ENCODE results near the gene VWF.

DNA sequence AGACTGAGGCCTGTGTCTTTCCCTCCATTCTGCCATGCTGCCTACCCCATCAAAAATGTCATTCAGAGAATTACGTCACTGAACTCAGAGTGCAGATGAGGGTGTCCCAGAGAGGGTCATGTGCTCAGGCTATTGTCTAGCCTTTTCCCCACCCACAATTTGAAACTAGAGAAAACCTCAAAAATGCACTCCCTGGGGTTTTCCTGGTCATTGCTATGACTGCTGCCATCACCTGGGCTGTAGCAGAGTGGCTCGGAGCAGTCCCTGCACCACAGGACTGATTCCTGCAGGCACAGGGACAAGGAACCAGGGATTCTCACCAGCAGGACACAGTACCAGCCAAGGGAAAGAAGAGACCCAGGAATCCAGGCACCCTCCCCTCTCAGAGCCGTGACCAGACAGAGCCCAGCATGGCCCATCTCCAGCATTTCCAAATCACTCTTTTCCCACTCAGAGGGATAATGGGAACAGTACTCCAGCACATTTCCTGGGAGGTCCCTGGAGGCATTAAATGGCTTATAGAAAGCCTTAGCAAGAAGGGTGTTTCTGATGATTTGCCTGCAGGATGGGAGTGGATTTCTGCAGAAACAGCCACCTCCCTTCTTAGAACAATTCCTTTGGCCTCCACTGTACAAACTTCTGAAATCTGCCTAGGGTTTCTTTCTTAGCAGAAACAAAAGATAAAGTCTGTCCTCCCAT lies 45.9 kb downstream of the VWF start:
- TF ChIP-seq TBL1XR1 (IDR thresholded peaks at IDR 0.05; ENCODE audit: low read depth, low read length) (no peak), FOXM1 (IDR thresholded peaks at IDR 0.05; ENCODE audit: low read depth, low read length) (no peak)
- TF ChIP-seq, protein P1, sequence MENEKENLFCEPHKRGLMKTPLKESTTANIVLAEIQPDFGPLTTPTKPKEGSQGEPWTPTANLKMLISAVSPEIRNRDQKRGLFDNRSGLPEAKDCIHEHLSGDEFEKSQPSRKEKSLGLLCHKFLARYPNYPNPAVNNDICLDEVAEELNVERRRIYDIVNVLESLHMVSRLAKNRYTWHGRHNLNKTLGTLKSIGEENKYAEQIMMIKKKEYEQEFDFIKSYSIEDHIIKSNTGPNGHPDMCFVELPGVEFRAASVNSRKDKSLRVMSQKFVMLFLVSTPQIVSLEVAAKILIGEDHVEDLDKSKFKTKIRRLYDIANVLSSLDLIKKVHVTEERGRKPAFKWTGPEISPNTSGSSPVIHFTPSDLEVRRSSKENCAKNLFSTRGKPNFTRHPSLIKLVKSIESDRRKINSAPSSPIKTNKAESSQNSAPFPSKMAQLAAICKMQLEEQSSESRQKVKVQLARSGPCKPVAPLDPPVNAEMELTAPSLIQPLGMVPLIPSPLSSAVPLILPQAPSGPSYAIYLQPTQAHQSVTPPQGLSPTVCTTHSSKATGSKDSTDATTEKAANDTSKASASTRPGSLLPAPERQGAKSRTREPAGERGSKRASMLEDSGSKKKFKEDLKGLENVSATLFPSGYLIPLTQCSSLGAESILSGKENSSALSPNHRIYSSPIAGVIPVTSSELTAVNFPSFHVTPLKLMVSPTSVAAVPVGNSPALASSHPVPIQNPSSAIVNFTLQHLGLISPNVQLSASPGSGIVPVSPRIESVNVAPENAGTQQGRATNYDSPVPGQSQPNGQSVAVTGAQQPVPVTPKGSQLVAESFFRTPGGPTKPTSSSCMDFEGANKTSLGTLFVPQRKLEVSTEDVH (IDR thresholded peaks at IDR 0.05; ENCODE audit: low read depth, partially characterized antibody), result no peak
- TF ChIP-seq, protein P2, sequence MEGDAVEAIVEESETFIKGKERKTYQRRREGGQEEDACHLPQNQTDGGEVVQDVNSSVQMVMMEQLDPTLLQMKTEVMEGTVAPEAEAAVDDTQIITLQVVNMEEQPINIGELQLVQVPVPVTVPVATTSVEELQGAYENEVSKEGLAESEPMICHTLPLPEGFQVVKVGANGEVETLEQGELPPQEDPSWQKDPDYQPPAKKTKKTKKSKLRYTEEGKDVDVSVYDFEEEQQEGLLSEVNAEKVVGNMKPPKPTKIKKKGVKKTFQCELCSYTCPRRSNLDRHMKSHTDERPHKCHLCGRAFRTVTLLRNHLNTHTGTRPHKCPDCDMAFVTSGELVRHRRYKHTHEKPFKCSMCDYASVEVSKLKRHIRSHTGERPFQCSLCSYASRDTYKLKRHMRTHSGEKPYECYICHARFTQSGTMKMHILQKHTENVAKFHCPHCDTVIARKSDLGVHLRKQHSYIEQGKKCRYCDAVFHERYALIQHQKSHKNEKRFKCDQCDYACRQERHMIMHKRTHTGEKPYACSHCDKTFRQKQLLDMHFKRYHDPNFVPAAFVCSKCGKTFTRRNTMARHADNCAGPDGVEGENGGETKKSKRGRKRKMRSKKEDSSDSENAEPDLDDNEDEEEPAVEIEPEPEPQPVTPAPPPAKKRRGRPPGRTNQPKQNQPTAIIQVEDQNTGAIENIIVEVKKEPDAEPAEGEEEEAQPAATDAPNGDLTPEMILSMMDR (IDR thresholded peaks at IDR 0.05 in 2 of 3, conservative IDR thresholded peaks at IDR 0.05 in 1 of 3; ENCODE audit: control insufficient read depth in 2 of 3, extremely low read depth in 1 of 3, insufficient read depth in 1 of 3, low read depth in 3 of 3, low read length in 3 of 3), result no peak
- TF ChIP-seq, protein P3, sequence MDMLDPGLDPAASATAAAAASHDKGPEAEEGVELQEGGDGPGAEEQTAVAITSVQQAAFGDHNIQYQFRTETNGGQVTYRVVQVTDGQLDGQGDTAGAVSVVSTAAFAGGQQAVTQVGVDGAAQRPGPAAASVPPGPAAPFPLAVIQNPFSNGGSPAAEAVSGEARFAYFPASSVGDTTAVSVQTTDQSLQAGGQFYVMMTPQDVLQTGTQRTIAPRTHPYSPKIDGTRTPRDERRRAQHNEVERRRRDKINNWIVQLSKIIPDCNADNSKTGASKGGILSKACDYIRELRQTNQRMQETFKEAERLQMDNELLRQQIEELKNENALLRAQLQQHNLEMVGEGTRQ (IDR thresholded peaks at IDR 0.05; ENCODE audit: borderline replicate concordance, low read depth, low read length), result no peak
